HG03469 (cell line): ENCODE data around the gene MEIOC.
"Not testable (repeated sequence)": the region's sequence is repeated elsewhere in the genome, so short reads cannot be mapped to it uniquely, and the experiment has no call there.

Source experiments
- ATAC-seq: cut with Tn5 transposase; IDR thresholded peaks from one replicate; pipeline ENCODE4 v1.9.1; 2021; ENCODE audit warnings: mild to moderate bottlenecking, moderate library complexity, moderate number of reproducible peaks; ENCODE audit not compliant: unreplicated experiment

MEIOC gene

GRCh38 chr17:44655983-44656710, at the start of gene MEIOC:
Gene MEIOC (plus strand): TSS chr17:44656468. CDS start chr17:44656614, 146 bp downstream.
- ATAC-seq, result no peak

GRCh38 chr17:44606658-44607057, 49.6 kb upstream of the MEIOC start:
- ATAC-seq, result no peak

DNA sequence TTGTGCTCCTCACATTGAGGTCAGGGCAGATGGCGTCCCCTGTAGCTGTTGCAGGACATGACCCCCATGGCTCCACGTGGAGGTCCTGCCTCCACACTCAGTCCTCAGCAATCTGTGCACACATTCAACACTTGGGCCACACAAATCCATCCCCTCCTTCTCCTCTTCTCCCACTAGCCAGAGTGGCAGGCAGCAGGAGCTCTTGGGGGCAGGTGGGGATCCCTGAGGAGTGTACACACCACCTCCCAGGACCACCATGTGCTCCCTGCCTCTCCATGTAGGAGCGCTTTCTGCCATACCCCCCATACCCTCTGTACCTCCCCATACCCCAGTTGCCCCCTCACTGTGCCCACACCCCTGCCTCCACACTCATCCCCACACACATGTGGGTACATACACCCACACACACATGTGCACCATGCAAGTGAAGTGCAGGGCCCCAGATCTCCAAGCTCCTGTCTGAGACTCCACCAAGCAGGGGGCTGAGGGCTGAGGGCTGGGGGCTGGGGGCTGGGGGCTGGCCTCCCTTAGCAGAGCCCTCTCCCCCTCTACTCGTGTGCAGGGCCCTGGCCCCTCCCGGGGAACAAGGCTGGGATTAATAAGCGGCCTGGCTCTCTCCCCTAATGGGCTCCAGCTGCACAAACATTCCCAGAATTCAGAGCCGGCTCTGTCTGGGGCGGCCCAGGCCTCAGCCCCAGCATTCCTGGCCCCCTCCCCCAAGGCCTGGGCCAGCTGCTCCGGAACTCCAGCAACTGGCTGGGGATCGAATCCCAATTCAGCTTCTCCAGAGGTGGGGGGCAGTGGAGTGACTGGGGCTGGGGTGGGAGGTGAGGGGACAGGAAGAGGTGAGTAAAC, 48.2 kb upstream of the MEIOC start:
- no peak for ATAC-seq

- ATAC-seq, result no peak
Observed at GRCh38 chr17:44608727-44609435, 47.4 kb upstream of the MEIOC start.

GRCh38 chr17:44610331-44610730, 45.9 kb upstream of the MEIOC start:
- no peak for ATAC-seq

GRCh38 chr17:44610871-44611270, 45.4 kb upstream of the MEIOC start:
- no peak for ATAC-seq

GRCh38 chr17:44614862-44615261, 41.4 kb upstream of the MEIOC start:
- ATAC-seq, result no peak

DNA sequence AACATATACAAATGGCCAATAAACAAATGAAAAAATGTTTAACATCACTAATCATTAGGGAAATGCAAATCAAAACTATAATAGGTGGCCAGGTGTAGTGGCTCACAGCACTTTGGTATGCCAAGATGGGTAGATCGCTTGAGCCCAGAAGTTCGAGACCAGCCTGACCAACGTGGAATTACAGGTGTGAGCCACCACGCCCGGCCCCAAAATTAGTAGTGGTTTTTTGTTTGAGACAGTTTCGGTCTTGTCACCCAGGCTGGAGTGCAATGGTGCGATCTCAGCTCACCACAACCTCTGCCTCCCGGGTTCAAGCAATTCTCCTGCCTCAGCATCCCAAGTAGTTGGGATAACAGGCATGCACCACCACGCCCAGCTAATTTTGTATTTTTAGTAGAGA, 37.6 kb upstream of the MEIOC start:
- not testable (repeated sequence) for ATAC-seq

DNA sequence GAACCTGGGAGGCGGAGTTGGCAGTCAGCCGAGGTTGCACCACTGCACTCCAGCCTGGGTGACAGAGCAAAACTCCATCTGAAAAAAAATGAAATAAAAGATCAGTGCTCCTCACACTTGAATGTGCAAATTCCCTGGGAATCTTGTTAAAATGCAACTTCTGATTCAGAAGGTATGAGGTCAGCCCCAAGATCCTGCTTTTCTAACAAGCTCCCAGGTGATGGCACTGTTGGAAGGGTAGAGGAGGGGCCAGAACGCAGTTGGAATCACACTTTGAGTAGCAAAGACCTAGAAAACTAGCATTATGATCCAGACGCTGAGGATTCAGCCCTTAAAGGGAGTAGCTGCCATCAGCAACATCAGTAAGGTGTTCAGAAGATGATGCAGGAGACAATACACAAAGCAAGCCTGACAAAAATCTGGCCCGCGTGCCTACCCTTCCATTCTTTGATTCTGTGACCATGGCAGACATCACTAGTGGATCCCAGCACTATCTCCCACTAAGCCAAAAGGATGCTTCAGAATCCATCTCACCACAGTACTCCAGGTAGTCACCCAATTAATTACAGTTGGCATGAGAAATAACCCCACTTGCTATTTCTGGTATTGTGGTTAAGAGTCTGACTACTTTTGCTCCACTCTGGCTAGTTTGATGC, 33.1 kb upstream of the MEIOC start:
- no peak for ATAC-seq

DNA sequence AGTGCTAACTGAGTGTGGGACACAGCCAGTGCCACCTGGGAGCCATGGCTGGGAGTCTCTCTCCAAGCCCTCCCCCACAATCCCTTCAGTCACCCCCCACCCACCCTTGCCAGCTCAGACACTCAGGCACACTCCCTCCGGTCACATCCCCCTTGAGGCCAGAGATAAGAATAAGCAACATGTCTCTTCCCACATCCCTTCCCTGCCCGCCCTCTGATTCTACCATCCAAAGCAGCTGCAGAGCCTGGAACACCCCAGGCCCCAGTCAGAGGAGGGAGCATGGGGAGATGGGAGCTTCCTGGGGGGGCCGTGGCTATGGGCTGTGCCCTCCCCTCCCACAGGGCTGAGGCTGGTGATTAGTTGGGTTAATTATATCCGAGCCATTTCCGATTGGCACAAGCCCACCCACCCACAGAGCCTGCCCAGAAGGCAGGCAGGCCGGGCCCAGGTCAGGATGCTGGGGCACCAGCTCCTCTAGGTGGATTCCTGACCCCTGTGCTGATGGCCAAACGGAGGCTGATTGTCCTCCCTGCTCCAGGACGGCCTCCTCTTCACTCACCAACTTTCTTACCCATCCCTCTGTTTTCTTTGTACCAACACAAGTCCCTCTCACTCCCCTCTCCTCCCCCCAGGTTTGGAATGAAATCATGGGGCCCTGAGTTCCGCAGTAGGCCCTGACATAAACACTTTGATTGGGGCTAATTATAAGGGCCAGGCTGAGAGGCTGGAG, 28.6 kb upstream of the MEIOC start:
- no peak for ATAC-seq

DNA sequence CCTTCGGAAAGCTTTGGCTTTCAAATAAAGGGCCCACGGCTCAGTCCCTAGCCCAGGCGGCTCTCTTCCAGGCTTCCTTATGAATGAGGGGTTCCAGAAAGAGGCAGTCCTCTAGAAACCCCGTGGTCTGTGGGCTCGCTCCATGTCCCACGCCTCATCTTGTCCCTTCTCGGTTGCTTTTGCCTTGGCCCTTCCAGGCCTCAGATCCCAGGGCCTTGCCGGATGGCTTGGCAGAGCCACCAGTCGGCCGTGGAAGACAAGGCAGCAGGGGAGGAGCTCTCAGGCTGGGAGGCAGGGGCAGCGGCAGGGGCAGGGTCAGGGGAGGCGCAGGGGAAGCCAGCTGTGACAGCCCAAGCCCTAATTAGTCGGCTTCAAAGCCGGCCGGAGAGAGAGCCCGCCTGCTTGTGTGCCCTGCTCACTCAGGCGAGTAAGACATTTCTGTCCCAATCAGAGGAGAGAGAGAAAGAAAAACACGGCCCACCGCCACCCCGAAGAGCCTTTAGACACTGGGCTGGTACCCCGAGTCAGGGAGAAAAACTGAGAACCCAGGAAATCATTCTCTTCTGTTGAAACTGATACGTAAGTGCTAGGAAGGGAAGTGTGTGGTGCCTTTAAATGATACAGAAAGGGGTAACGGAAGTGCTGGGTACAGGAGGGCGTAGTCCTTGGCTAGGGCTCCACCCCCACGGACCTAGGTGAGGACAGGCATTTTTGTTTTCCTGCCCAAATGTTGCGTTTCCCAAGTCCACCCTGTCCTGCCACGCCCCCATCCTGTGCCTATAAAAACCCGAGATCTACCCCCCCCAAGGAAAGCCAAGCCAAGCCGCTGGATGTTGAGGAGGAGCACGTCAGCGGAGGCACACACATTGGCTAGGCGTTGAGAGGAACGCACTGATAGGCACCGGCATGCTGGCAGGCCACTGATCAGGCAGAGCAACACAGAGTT, 27.8 kb upstream of the MEIOC start:
- no peak for ATAC-seq

- ATAC-seq, result no peak
Observed at GRCh38 chr17:44629314-44629713, 27.0 kb upstream of the MEIOC start.

- ATAC-seq, result no peak
Observed at GRCh38 chr17:44630703-44631102, 25.6 kb upstream of the MEIOC start.

- no peak for ATAC-seq
Observed at GRCh38 chr17:44633998-44634397, 22.3 kb upstream of the MEIOC start.

DNA sequence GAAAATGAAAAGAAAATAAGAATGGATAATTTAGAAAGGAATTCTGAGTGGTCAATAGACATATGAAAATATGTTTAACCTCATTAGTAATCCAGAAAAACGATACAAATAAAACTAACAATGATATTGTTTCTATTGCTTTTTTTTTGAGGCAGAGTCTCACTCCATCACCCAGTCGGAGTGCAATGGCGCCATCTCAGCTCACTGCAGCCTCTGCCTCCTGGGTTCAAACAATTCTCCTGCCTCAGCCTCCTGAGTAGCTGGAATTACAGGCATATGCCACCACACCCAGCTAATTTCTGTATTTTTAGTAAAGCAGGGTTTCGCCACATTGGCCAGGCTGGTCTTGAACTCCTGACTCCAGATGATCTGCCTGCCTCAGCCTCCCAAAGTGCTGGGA, 21.9 kb upstream of the MEIOC start:
- not testable (repeated sequence) for ATAC-seq

GRCh38 chr17:44636562-44636961, 19.7 kb upstream of the MEIOC start:
- no peak for ATAC-seq

GRCh38 chr17:44637066-44637465, 19.2 kb upstream of the MEIOC start:
- no peak for ATAC-seq

GRCh38 chr17:44642834-44643233, 13.4 kb upstream of the MEIOC start:
- no peak for ATAC-seq

DNA sequence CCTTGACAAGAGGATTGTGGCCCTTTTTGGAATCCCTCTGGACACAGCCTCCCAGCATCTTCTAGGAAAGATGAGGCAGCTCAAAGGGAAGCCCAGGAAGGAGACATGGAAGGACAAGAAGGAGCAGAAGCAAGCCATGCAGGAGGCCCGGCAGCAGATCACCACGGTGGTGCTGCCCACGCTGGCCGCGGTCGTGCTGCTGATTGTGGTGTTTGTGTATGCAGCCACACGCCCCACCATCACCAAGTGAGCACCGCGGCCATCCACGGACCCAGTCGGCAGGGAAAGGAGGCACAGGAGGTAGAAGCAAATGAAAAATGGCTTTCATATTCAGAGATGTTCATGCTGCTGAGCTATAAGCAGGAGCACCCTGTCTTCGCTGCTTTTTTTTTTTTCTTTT, 10.9 kb upstream of the MEIOC start:
- no peak for ATAC-seq
